ENCODE results near the gene GUCY2C.

The GUCY2C gene

DNA sequence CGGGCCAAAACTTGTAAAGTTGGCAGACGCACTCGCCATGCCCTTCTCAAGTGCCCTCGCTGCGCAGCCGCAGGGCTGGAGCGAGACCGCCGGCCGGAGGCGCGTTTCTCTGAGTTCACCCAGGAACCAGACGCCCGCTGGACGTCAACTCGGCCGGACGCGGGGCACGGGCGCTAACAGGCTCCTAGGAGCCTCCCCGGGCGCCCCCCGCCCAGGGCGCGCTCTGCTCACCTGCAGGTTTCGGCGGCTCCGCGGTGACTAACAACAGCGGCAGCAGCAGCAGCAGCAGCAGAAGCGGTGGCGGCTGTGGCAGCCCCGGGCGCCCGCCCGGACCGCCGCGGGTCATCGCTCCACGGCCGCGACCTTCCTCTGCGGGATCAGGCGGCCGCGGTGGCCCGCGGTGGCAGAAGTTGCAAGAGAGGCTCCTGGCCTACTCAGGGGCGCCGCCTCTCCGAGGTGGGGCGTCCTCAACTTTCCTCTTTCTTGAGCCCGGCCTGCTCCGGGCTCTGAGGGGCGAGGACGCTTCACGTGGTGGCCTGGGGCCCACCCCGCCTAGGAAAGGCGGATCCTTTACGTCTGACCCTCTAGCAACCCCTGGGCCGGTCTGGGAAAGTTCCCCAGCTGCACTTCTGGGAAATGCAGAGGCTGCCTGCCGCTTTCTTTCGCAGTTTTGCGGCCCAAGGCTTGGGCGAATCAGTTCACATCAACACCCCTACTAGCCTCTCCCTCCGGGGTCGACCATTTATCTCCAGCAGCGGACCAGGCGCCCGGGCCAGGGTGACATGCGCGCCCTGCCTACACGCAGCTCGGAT, 128.8 kb downstream of the GUCY2C start, which contains the start of gene PLBD1:
Gene PLBD1 (minus strand): TSS at position 533 of the 812 bp plus-strand sequence. CDS start 187 bp downstream, at position 346.
- DNase-seq, result no peak

DNA sequence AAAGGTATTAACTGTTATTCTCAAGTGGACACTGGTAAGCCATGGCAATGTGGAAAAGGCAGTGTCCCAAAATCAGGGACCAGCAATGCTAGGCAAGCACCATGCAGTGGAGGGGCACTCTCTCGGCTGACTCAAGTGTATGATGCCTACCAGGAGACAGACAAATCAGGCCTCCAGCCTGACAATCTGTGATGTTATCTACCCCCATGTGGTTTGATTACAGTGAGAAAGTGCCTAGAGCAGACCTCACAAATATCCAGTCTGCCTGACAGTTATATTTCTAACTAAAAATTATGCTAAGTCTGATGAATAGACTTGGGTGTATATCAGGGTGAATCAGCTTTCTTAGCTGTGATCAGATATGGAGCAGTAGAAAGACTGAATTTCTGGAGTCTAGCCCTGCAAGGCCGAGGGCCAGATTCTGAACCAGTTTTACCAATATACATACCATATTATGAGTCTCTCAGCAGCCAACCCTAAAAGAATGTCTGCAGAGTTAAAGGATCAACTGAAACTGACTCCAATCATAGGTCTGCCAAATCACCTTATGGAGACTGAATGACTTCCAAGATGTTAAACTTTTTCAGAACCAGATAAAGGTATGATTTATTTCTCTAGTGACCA, 132.0 kb downstream of the GUCY2C start:
- no peak for DNase-seq

DNA sequence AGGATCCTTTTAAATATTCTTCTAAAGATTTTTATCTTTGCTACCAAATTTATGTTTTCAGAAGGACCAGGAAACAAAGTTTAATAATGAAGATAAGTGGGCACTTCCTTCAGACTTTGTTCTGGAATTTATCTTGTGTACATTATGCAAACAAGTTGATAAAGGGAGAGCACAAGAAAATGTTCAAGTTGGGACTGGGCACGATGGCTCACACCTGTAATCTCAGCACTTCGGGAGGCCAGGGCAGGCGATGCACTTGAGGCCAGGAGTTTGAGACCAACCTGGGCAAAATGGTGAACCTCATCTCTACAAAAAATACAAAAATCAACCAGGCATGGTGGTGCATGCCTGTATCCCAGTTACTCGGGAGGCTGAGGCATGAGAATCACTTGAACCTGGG, 133.4 kb downstream of the GUCY2C start:
- DNase-seq, result no peak
